ENCODE results near the gene L2HGDH.

DNA sequence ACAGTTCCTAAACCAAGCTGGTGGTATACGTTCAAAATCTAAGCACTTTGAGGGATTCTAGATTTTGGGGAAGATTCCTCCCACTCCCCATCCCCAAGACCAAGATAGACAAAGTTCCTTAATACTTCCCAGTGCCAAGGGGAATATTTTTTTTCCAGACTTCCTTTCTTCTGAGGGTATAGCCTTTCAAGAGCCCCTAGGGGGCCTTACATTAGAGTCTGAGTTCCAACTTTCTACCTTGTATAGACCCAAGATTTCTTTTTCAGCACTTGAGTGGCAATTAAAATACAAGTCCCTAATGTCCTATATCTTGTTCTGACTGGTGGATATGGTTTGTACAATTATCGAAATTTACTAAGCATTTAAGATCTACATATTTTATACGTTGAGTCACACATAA, 52.0 kb downstream of the L2HGDH start:
- TF ChIP-seq, protein P1, sequence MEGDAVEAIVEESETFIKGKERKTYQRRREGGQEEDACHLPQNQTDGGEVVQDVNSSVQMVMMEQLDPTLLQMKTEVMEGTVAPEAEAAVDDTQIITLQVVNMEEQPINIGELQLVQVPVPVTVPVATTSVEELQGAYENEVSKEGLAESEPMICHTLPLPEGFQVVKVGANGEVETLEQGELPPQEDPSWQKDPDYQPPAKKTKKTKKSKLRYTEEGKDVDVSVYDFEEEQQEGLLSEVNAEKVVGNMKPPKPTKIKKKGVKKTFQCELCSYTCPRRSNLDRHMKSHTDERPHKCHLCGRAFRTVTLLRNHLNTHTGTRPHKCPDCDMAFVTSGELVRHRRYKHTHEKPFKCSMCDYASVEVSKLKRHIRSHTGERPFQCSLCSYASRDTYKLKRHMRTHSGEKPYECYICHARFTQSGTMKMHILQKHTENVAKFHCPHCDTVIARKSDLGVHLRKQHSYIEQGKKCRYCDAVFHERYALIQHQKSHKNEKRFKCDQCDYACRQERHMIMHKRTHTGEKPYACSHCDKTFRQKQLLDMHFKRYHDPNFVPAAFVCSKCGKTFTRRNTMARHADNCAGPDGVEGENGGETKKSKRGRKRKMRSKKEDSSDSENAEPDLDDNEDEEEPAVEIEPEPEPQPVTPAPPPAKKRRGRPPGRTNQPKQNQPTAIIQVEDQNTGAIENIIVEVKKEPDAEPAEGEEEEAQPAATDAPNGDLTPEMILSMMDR (conservative IDR thresholded peaks at IDR 0.05), result no peak
- TF ChIP-seq EZH2 (IDR thresholded peaks at IDR 0.05; ENCODE audit: low read depth), result no peak

Measured in PC-9 (cell line).